ENCODE measurements around the gene TTC28. TPM values are rescaled to one million over a fixed set of nuclear protein-coding genes. Genes with fewer than 3 reads are reported as not detected.
"Not testable (repeated sequence)": the region's sequence is repeated elsewhere in the genome, so short reads cannot be mapped to it uniquely, and the experiment has no call there.

Gene TTC28
- total RNA-seq, 1 experiment from 2014 or later: 7.1 TPM

- DNase-seq (ENCODE audit: low read depth): no peak
These were observed 448.2 kb downstream of the TTC28 start for GRCh38 chr22:28231441-28231840.

DNA sequence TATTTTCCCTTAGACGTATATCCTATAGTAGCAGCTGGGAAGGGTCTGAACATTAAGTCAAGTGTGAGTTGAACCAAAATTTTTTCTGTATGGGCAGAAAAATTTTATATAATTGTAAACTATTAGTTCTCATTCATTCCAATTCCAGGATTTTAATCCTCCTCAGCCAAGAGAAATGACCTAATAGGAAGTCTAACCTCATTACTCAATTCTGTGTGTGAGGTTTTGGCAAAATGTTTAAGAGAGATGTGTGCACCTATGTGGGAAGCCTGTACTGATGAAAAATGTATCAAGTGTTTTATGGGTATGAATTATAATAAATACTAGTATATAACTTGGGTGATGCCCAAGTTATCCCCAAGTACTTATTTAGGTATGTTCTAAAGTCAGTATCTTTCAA, 449.0 kb downstream of the TTC28 start:
- DNase-seq (ENCODE audit: low read depth): no peak

DNA sequence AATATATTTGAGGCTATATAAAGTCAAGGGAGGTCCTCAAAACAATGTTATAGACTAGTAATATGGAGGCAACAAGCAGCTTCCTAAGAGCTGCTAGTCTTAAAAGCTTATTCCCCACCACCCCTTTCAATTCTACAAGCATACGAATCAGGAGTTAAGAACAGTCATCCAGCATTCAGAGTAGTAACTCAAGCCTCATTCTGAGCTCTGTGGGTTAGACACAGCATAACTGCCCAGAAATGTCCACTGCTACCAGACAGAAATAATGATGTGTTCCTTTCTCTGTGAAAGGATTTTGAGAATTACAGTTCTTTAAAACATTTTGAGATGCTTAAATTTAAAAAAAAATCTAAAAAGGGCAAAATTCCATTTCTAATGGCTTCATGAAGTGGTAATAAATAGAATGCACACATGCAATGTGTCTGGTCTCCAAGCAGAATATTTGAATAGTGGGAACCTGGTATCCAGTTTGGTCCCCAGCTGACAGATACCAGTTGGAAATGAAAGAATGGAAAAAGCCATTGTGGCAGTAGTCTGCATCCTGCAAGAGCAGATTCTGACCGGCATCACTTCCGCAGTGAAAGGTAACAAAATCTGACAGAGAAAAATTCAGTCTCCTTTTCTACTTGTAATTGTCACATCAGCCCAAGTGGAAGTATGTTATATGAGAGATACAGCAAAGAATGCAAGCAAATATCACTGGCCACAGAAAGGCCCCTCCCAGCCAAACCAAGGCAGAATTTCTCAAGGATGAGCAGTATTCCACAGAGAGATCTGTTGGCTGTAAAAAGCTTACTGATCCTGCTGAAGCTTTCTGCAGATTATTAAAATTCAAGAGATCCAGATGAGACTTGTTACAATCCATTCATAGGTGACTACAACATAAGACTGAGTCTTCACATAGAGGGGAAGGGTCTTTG, 449.8 kb downstream of the TTC28 start:
- peak; percentile 30 for DNase-seq (ENCODE audit: low read depth)

- no peak for DNase-seq (ENCODE audit: low read depth)
These were observed 455.8 kb downstream of the TTC28 start for GRCh38 chr22:28223826-28224225.

DNA sequence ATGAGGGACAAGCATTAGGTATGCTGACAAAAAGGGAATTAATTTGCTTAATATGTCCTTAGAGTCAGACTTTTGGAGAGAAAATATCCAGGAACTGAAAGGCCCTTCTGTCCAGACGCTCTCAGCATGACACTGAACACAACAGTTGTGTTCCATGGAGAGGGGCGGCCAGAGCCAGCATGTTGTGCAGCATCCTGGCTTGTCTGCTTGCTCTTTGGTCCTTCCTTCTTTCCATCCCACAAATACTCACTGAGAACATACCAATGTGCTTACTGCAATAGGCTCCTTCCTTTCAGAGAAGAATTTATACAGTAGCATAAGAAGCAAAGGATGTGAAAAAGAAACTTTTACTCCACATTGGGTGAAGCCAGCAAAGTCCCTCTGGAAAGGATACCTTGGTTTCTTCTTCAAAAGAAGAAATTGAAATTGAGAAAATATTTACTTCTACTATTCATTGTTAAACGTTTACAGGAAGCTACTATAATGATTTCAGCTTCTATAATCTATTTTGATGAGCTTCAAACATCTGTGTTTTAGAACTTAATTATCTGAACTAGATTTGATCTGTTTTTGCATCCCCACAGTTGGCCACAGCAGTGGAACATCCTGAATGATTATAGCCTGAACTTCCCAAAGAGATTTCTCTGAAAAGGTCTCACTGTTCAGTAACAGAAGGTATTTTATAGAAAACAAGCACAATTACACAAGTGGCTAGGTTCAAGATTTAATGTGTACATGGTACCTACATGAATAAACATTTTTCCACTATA, 456.5 kb downstream of the TTC28 start:
- DNase-seq (ENCODE audit: low read depth): no peak

- DNase-seq (ENCODE audit: low read depth): no peak
These were observed 457.1 kb downstream of the TTC28 start for GRCh38 chr22:28222571-28222970.

GRCh38 chr22:28222052-28222451, 457.6 kb downstream of the TTC28 start:
- DNase-seq (ENCODE audit: low read depth): no peak

DNA sequence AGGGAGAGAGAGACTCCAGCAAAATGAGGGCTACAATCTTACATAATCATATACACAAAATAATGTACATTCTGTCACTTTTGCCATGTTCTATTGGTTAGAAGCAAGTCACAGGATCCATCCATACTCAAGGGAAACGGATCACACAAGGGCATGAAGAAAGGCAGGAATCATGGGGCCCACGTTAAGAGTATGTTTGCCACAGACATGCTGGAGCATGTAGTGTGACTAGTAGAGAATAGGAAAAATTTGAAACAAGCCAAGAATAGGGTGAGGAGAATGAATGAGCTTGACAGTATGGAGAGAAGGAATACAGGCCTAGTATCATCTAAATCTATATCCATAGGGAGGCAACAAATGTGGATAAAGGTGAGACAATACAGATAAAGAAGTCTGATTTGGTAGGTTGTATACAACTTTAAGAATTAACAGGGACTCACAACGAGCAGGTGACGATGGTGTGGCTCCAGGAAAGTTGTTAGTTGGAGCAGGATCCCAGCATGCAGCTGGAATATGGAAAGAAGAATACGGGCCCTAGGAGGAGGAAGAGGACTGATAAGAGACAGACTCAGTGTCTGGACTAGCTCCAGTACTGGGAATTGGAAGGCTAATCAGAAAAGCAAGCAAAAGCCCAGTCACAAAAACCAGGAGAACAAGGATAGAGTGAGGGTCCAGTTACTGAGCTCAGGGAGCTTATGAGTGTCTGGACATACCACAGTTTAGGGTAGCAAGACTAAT, 458.8 kb downstream of the TTC28 start:
- no peak for DNase-seq (ENCODE audit: low read depth)

DNA sequence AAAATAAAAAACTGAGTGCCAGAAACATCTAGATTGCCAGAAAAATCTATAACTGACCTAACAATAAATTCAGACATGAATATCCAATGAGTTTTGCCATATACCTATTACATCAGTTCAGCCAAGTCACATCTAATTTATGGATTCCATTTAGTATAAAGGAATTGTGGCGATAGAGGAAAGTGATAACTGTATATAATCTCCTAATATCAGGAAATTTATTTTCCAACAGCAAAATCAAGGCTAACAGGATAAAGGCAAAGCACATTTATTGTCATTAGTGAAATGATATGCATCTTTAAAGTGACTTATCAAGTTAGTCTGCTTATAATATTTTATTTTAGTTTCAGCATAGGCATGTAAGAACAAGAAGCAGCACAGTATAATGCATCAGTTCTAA, 462.4 kb downstream of the TTC28 start:
- no peak for DNase-seq (ENCODE audit: low read depth)

GRCh38 chr22:28214750-28215149, 464.9 kb downstream of the TTC28 start:
- not testable (repeated sequence) for DNase-seq (ENCODE audit: low read depth)

GRCh38 chr22:28209457-28209856, 470.2 kb downstream of the TTC28 start:
- DNase-seq (ENCODE audit: low read depth): not testable (repeated sequence)

GRCh38 chr22:28208787-28209186, 470.9 kb downstream of the TTC28 start:
- DNase-seq (ENCODE audit: low read depth): no peak

GRCh38 chr22:28208036-28208435, 471.6 kb downstream of the TTC28 start:
- peak; percentile 29 for DNase-seq (ENCODE audit: low read depth)

GRCh38 chr22:28207281-28208030, 472.2 kb downstream of the TTC28 start:
- DNase-seq (ENCODE audit: low read depth): no peak

GRCh38 chr22:28205926-28206325, 473.7 kb downstream of the TTC28 start:
- no peak for DNase-seq (ENCODE audit: low read depth)

DNA sequence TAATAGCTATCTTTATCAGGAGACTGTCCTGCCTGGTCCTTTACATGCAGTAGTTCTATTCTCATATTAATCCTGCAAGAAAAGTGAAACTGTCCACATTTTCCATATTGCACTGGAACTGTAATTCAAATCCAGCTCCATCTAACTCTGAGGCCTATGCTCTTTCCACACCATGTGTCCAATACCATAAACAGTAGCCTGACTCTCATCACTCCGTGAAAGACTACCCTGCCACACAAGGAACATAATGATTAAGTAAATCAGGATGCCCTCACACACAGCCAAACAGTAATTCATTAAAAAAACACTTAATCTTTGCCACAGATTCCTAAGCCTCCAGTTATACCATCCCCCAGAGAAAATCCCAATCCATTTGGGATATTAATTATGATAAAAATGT, 475.3 kb downstream of the TTC28 start:
- no peak for DNase-seq (ENCODE audit: low read depth)

DNA sequence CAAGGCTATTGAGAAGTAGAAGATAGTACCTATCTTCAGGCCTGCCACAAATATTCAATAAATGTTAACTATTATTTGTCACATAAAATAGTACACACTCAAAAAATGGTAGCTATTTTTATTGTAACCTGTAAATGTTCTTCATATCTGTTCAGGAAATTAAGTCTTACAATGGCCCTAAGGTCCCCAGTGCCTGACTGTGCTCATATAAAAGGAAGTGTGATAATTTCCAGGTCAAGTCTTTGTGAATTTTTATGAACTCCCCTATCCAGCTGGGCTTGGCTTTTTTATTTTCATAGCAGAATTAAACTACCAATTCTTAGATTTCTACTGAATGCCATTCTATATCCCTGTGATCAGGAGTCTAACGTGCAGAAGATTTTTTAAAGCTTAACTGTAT, 476.4 kb downstream of the TTC28 start:
- DNase-seq (ENCODE audit: low read depth): no peak

GRCh38 chr22:28198692-28199091, 480.9 kb downstream of the TTC28 start:
- DNase-seq (ENCODE audit: low read depth): no peak

DNA sequence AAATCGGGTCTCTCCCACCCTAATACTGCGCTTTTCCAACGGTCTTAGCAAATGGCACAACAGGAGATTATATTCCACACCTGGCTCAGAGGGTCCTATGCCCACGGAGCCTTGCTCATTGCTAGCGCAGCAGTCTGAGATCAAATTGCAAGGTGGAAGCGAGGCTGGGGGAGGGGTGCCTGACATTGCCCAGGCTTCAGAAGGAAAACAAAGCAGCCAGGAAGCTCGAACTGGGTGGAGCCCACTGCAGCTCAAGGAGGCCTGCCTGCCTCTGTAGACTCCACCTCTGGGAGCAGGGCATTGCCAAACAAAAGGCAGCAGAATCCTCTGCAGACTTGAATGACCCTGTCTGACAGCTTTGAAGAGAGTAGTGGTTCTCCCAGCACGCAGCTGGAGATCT, 488.1 kb downstream of the TTC28 start:
- not testable (repeated sequence) for DNase-seq (ENCODE audit: low read depth)

- DNase-seq (ENCODE audit: low read depth): no peak
These were observed 491.3 kb downstream of the TTC28 start for GRCh38 chr22:28188178-28188879.

DNA sequence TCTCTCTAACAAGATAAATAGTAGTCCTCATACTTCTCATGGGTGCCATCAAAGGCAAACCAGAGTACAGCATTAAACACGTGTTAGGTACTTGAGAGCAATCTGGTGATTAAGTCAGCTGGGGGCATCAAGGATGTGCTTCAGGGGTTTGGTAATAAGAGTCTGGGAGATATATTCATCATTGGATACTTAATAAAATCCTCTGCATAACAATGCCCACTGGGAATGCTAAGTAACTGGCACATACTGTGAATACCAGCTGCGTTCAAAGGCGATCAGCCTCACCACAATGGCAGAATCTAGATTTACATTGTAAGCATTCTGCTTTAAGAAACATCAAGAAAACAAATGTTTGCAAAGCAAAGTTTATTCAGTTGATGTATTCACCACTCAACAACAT, 492.0 kb downstream of the TTC28 start:
- no peak for DNase-seq (ENCODE audit: low read depth)

All from Daoy (cell line).